PC-3 (cell line): ENCODE data around the gene PKP1. TPM values are rescaled to one million over a fixed set of nuclear protein-coding genes. Genes with fewer than 3 reads are reported as not detected.

Experiments used
- ATAC-seq: fragments of 200-7000 bp; cut with Tn5 transposase; 2 replicates; pipeline ENCODE4 v1.9.1; 2020; ENCODE audit warnings: mild to moderate bottlenecking, moderate library complexity
- BruUV-seq: library from RNA; stranded (reverse); fragments of 400-500 nt; replicated peaks from 2 replicates; lab custom pipeline; 2021; lab: Mats Ljungman, UMichigan
- CTCF ChIA-PET: fragments of 300-600 bp; sonication (Branson Sonifier 250); formaldehyde crosslinking; loops from one replicate; lab custom pipeline; 2022; ENCODE audit warnings: antibody characterized with exemption; lab: Charles Lee
- POLR2A ChIA-PET: fragments of 300-600 bp; sonication (Branson Sonifier 250); formaldehyde crosslinking; loops from one replicate; lab custom pipeline; 2022; ENCODE audit warnings: antibody characterized with exemption; ENCODE audit not compliant: unreplicated experiment; lab: Charles Lee
- DNase-seq: peaks from one replicate; pipeline ENCODE4 v3.0.0-alpha.2; 2015
- H2AFZ ChIP-seq: fragments of 300-600 bp; sonication (generic); 2 replicates; pipeline ENCODE4 v1.6.0; 2016; ENCODE audit warnings: antibody characterized with exemption, low read length
- H3F3A ChIP-seq: fragments of 300-600 bp; sonication (generic); one replicate; pipeline ENCODE4 v1.6.0; 2017; ENCODE audit warnings: antibody characterized with exemption, low read length, control low read depth, mild to moderate bottlenecking; ENCODE audit not compliant: unreplicated experiment
- H3K27ac ChIP-seq: fragments of 300-600 bp; sonication (generic); 2 replicates; pipeline ENCODE4 v1.5.1; 2016; ENCODE audit warnings: mild to moderate bottlenecking, low read length
- H3K27me3 ChIP-seq: fragments of 300-600 bp; sonication (generic); 2 replicates; pipeline ENCODE4 v1.6.1; 2016; ENCODE audit warnings: low read length, mixed read lengths
- H3K36me3 ChIP-seq: fragments of 300-600 bp; sonication (generic); 2 replicates; pipeline ENCODE4 v1.6.1; 2016; ENCODE audit warnings: low read depth, mixed run types, low read length, mixed read lengths
- H3K4me1 ChIP-seq: fragments of 300-600 bp; sonication (generic); 2 replicates; pipeline ENCODE4 v1.5.1; 2016; ENCODE audit warnings: low read length; ENCODE audit not compliant: insufficient read depth
- H3K4me2 ChIP-seq: fragments of 300-600 bp; sonication (generic); 2 replicates; pipeline ENCODE4 v1.6.0; 2016; ENCODE audit warnings: low read length
- H3K4me3 ChIP-seq: fragments of 300-600 bp; sonication (generic); 2 replicates; pipeline ENCODE4 v1.5.1; 2016; ENCODE audit warnings: mild to moderate bottlenecking, low read length, mixed read lengths
- H3K79me2 ChIP-seq: fragments of 300-600 bp; sonication (generic); 2 replicates; pipeline ENCODE4 v1.6.1; 2017; ENCODE audit warnings: low read length, mixed read lengths
- H3K9ac ChIP-seq: fragments of 300-600 bp; sonication (generic); 2 replicates; pipeline ENCODE4 v1.6.0; 2016; ENCODE audit warnings: mild to moderate bottlenecking, low read length
- H3K9me2 ChIP-seq: fragments of 300-600 bp; sonication (generic); replicated peaks from 2 replicates; pipeline ENCODE4 v1.6.1; 2016; ENCODE audit warnings: mixed run types, low read length, mixed read lengths
- H3K9me3 ChIP-seq: fragments of 300-600 bp; sonication (generic); 2 replicates; pipeline ENCODE4 v1.6.1; 2016; ENCODE audit warnings: low read length, mixed read lengths
- H4K20me1 ChIP-seq: fragments of 300-600 bp; sonication (generic); 2 replicates; pipeline ENCODE4 v1.6.1; 2016; ENCODE audit warnings: low read length, mixed read lengths
- CTCF ChIP-seq: fragments of 300-600 bp; sonication (generic); conservative IDR thresholded peaks from 2 replicates; pipeline ENCODE4 v1.5.1; 2017; ENCODE audit warnings: antibody characterized with exemption, low read depth, mild to moderate bottlenecking, low read length
- EZH2 ChIP-seq: fragments of 300-600 bp; sonication (generic); IDR thresholded peaks from one replicate; pipeline ENCODE4 v1.6.1; 2017; ENCODE audit warnings: antibody characterized with exemption, mild to moderate bottlenecking, low read length; ENCODE audit not compliant: unreplicated experiment
- EZH2phosphoT487 ChIP-seq: fragments of 300-600 bp; sonication (generic); IDR thresholded peaks from 2 replicates; pipeline ENCODE4 v1.6.1; 2018; ENCODE audit warnings: mild to moderate bottlenecking, antibody characterized with exemption, low read length, borderline replicate concordance
- intact Hi-C: fragments of 100-400 bp; cut with micrococcal nuclease; formaldehyde crosslinking; loops from 2 replicates; pipeline ENCODE4 v1.9.0; 2023
- total RNA-seq: library from RNA; depleted of rRNA; stranded (reverse); fragments of >200 nt; gene quantifications from 2 replicates; pipeline ENCODE4 v1.2.3, GENCODE V29; 2014

PKP1 gene
- total RNA-seq, 1 experiment from 2014 or later = 211 TPM

DNA sequence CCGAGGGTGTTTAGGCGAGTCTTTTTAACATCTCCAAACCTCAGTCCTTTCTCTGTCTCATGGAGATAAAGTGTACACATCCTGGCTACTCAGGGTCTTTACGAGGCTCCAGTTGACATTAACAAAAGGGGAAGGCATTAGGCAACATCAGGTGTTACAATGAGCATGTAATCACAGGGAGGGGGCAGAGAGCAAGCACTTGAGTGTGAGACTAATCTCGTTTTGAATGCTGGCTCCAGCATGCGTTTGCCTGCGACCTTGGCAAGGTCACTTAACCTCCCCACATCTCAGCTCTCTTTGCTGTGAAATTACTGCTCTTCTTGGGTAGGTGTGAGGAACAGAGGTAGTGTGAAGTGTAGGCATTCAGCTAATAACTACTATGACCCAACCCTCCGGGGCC, 91.1 kb downstream of the PKP1 start:
- H3K4me3 ChIP-seq = no peak overlapping the region
- no peak overlapping the region for H2AFZ ChIP-seq
- ATAC-seq (no peak), DNase-seq (no peak)
- H3K27me3 ChIP-seq = peaks cover 64% of the 10 kb centered on the region
- no peak for TF ChIP-seq EZH2
- TF ChIP-seq CTCF = no peak
- TF ChIP-seq EZH2phosphoT487 = no peak
- CTCF ChIA-PET = interaction anchor here (0.6 kb wide), 1 partner anchor 13 kb away, joined by 3 read pairs; no protein-coding TSS in a partner anchor
- no peaks in the 10 kb centered on the region for H3K36me3 ChIP-seq
- no peak overlapping the region for H3K27ac ChIP-seq
- POLR2A ChIA-PET = no interaction called here
- BruUV-seq = no TSS peak
- no peak overlapping the region for H3K9ac ChIP-seq
- H4K20me1 ChIP-seq = no peaks in the 10 kb centered on the region
- intact Hi-C loops = no loop called here
- peaks cover 6% of the 10 kb centered on the region for H3K4me1 ChIP-seq
- no peaks in the 10 kb centered on the region for H3F3A ChIP-seq
- H3K79me2 ChIP-seq = no peaks in the 10 kb centered on the region
- no peak overlapping the region for H3K4me2 ChIP-seq
- H3K9me2 ChIP-seq = no peaks in the 10 kb centered on the region
- H3K9me3 ChIP-seq = no peaks in the 10 kb centered on the region

DNA sequence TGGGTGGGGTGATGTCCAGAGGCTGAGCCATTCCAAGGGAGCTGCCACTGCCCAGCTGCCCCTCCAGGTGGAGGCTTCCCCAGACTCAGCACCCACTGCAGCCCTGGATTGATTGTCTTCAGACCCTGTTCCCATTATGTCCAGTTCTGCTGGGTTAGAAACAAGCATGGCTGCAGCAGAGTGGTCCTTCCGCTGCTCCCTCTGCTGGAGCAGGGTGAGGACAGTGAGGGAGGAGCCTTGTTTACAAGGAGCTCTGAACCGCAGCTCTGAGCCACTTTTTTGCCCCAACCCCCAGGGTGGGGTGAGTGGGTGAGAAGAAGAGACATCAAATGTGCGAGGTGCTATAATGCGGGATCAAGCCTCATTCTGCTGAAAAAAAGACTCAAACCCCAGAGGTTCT, 91.9 kb downstream of the PKP1 start:
- Histone ChIP-seq H3K9me2 (no peaks in the 10 kb centered on the region), H3K9ac (no peak overlapping the region), H3K27me3 (peaks cover 58% of the 10 kb centered on the region), H3K9me3 (no peaks in the 10 kb centered on the region), H4K20me1 (no peaks in the 10 kb centered on the region), H2AFZ (no peak overlapping the region), H3K27ac (no peak overlapping the region), H3F3A (no peaks in the 10 kb centered on the region), H3K4me2 (no peak overlapping the region), H3K4me1 (peaks cover 6% of the 10 kb centered on the region), H3K36me3 (no peaks in the 10 kb centered on the region), H3K4me3 (no peak overlapping the region), H3K79me2 (no peaks in the 10 kb centered on the region)
- intact Hi-C loops = no loop called here
- peak; percentile 77 for TF ChIP-seq CTCF
- TF ChIP-seq EZH2 = no peak
- ATAC-seq (peak; percentile 40), DNase-seq (peak; percentile 67)
- ChIA-PET CTCF (interaction anchor here (0.5 to 1.0 kb wide), 3 partner anchors 9 to 27 kb away, joined by 3 to 5 read pairs (median 4); no protein-coding TSS in a partner anchor), POLR2A (interaction anchor here (0.5 to 0.7 kb wide), 3 partner anchors 13 to 41 kb away, joined by 3 to 4 read pairs (median 3); no protein-coding TSS in a partner anchor)
- no TSS peak for BruUV-seq

DNA sequence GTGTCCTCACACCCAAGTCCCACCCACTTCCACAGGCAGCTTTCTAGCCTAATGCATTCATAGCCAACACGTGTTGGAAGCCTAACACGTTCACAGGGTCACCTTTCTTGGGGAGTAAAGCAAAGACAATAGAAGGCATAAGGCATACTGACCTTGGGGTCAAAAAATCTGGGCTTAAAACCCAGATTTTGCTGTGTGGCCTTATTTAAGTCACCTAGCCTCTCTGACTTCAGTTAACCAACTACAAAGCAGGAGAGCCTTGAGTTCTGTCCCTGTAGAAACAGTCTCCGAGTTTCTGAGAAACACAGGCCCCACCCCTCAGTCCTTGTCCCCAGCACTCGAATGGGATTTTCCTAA, 92.8 kb downstream of the PKP1 start:
- H3K9me3 ChIP-seq = no peaks in the 10 kb centered on the region
- no peak overlapping the region for H3K9ac ChIP-seq
- H3K27ac ChIP-seq = no peak overlapping the region
- TF ChIP-seq EZH2phosphoT487 (no peak), EZH2 (no peak), CTCF (no peak)
- no peaks in the 10 kb centered on the region for H3K79me2 ChIP-seq
- ChIA-PET POLR2A (no interaction called here), CTCF (no interaction called here)
- H3K4me1 ChIP-seq = peaks cover 6% of the 10 kb centered on the region
- peaks cover 49% of the 10 kb centered on the region for H3K27me3 ChIP-seq
- intact Hi-C loops = no loop called here
- no peak overlapping the region for H3K4me2 ChIP-seq
- DNase-seq (no peak), ATAC-seq (no peak)
- no peaks in the 10 kb centered on the region for H3K36me3 ChIP-seq
- BruUV-seq = no TSS peak
- H2AFZ ChIP-seq = no peak overlapping the region
- H4K20me1 ChIP-seq = no peaks in the 10 kb centered on the region
- no peak overlapping the region for H3K4me3 ChIP-seq
- no peaks in the 10 kb centered on the region for H3K9me2 ChIP-seq
- no peaks in the 10 kb centered on the region for H3F3A ChIP-seq
